ENCODE measurements around the gene NCOA7.

The NCOA7 gene

DNA sequence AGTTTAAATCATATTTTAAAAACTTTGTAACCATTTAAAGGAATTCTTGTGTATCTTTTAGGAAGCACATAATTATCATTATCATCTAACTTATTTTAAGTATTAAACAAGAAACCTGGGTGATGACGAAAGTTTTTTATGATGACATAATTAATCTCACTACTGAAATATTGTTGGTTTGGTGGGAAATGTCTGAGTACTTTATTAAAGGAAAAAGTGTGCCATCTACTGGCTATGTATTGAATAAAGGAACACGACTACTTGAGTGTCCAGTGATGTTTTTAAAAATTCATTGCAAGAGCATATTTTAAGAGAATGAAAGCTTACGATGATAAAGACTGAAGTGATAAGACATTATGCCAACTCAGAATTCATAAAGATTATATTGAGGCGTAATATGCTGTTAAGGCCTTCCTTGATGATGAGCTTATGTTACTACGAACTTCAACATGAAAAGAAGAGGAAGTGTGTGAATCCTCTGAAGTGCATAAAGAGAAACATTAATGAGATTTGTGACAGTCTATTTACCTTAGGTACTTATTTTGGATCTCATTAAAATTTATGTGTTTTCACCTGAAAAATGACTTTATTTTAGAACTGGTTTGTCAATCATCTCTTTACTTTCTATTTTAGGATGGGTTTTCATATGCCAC is 183.6 kb downstream of the NCOA7 start:
- no peak for DNase-seq (ENCODE audit: low read depth in 2 of 2)

GRCh38 chr6:125979101-125979500 is 188.3 kb downstream of the NCOA7 start:
- DNase-seq (ENCODE audit: low read depth in 2 of 2) = no peak
